SK-N-SH treated with all-trans-retinoic acid at 6 μM for 48 hours (cell line): ENCODE data around the gene MZB1.
"Not testable (repeated sequence)": the region's sequence is repeated elsewhere in the genome, so short reads cannot be mapped to it uniquely, and the experiment has no call there.

Experiments
- ARNTL ChIP-seq: fragments of 450-650 bp; formaldehyde crosslinking; IDR thresholded peaks from 2 replicates; pipeline ENCODE4 v1.5.0; 2020; ENCODE audit warnings: low read depth, mild to moderate bottlenecking, moderate library complexity, borderline replicate concordance
- BACH2 ChIP-seq: fragments of 250-450 bp; sonication (Bioruptor Pico); IDR thresholded peaks from 2 replicates; pipeline ENCODE4 v1.9.0; 2021; ENCODE audit warnings: mild to moderate bottlenecking, borderline replicate concordance
- ESRRG ChIP-seq: fragments of 250-450 bp; sonication (Bioruptor Pico); IDR thresholded peaks from 2 replicates; pipeline ENCODE4 v1.6.1; 2021; ENCODE audit warnings: mild to moderate bottlenecking
- GLIS3 ChIP-seq: fragments of 250-450 bp; sonication (Bioruptor Pico); IDR thresholded peaks from 2 replicates; pipeline ENCODE4 v1.5.0; 2020; ENCODE audit warnings: mild to moderate bottlenecking, moderate library complexity
- OSR1 ChIP-seq: fragments of 250-450 bp; sonication (Bioruptor Pico); IDR thresholded peaks from 2 replicates; pipeline ENCODE4 v1.8.0; 2022; ENCODE audit warnings: moderate library complexity, mild to moderate bottlenecking, inconsistent platforms
- PPARA ChIP-seq: fragments of 250-450 bp; sonication (Bioruptor Pico); IDR thresholded peaks from 2 replicates; pipeline ENCODE4 v1.5.0; 2020; ENCODE audit warnings: mild to moderate bottlenecking, borderline replicate concordance
- RARB ChIP-seq: fragments of 250-450 bp; sonication (Bioruptor Pico); IDR thresholded peaks from 2 replicates; pipeline ENCODE4 v1.8.0; 2021; ENCODE audit warnings: mild to moderate bottlenecking, moderate library complexity
- ZC3H10 ChIP-seq: fragments of 250-450 bp; sonication (Bioruptor Pico); IDR thresholded peaks from 2 replicates; pipeline ENCODE4 v1.5.1; 2021; ENCODE audit warnings: mild to moderate bottlenecking, moderate library complexity
- ZFP3 ChIP-seq: fragments of 250-450 bp; sonication (Bioruptor Pico); IDR thresholded peaks from 2 replicates; pipeline ENCODE4 v1.5.0; 2020; ENCODE audit warnings: mild to moderate bottlenecking, moderate library complexity
- ZFP30 ChIP-seq: fragments of 450-650 bp; formaldehyde crosslinking; IDR thresholded peaks from 2 replicates; pipeline ENCODE4 v1.5.0; 2022; ENCODE audit warnings: mild to moderate bottlenecking, moderate library complexity
- ZNF70 ChIP-seq: fragments of 450-650 bp; formaldehyde crosslinking; IDR thresholded peaks from 2 replicates; pipeline ENCODE4 v1.5.0; 2020; ENCODE audit warnings: mild to moderate bottlenecking, moderate library complexity
- TF ChIP-seq, protein P1 (sequence below): fragments of 250-450 bp; sonication (Bioruptor Pico); IDR thresholded peaks from 2 replicates; pipeline ENCODE4 v1.8.0; 2020; ENCODE audit warnings: mild to moderate bottlenecking, moderate library complexity, borderline replicate concordance
- TF ChIP-seq, protein P2 (sequence below): fragments of 250-450 bp; sonication (Bioruptor Pico); IDR thresholded peaks from 2 replicates; pipeline ENCODE4 v1.5.1; 2020; ENCODE audit warnings: low read depth, mild to moderate bottlenecking, moderate library complexity

DNA sequence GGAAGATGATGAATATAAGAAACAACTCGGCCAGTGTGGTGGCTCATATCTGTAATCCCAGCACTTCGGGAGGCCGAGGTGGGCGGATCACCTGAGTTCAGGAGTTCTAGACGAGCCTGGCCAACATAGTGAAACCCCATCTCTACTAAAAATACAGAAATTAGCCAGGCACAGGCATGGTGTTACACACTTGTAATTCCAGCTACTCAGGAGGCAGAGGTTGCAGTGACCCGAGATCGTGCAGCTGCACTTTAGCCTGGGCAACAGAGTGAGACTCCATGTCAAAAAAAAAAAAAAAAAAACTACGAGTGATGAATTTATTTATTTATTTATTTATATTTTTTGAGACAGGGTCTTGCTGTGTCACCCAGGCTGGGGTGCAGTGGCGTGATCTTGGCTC lies 41.9 kb downstream of the MZB1 start:
- TF ChIP-seq, protein P1, sequence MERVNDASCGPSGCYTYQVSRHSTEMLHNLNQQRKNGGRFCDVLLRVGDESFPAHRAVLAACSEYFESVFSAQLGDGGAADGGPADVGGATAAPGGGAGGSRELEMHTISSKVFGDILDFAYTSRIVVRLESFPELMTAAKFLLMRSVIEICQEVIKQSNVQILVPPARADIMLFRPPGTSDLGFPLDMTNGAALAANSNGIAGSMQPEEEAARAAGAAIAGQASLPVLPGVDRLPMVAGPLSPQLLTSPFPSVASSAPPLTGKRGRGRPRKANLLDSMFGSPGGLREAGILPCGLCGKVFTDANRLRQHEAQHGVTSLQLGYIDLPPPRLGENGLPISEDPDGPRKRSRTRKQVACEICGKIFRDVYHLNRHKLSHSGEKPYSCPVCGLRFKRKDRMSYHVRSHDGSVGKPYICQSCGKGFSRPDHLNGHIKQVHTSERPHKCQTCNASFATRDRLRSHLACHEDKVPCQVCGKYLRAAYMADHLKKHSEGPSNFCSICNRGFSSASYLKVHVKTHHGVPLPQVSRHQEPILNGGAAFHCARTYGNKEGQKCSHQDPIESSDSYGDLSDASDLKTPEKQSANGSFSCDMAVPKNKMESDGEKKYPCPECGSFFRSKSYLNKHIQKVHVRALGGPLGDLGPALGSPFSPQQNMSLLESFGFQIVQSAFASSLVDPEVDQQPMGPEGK (CRISPR knock-in tag): not testable (repeated sequence)
- not testable (repeated sequence) for TF ChIP-seq PPARA; OSR1 (CRISPR knock-in tag); ZFP3; ZFP30; ARNTL (CRISPR knock-in tag); ZC3H10 (CRISPR knock-in tag); ESRRG; ZNF70 (CRISPR knock-in tag); RARB; BACH2 (CRISPR knock-in tag); GLIS3 (CRISPR knock-in tag)
- TF ChIP-seq, protein P2, sequence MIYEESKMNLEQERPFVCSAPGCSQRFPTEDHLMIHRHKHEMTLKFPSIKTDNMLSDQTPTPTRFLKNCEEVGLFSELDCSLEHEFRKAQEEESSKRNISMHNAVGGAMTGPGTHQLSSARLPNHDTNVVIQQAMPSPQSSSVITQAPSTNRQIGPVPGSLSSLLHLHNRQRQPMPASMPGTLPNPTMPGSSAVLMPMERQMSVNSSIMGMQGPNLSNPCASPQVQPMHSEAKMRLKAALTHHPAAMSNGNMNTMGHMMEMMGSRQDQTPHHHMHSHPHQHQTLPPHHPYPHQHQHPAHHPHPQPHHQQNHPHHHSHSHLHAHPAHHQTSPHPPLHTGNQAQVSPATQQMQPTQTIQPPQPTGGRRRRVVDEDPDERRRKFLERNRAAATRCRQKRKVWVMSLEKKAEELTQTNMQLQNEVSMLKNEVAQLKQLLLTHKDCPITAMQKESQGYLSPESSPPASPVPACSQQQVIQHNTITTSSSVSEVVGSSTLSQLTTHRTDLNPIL (CRISPR knock-in tag): not testable (repeated sequence)
